IgD-negative memory B cell (primary cell): ENCODE results near the gene BCAS4. TPM values are rescaled to one million over a fixed set of nuclear protein-coding genes. Genes with fewer than 3 reads are reported as not detected.
"Not testable (repeated sequence)": the region's sequence is repeated elsewhere in the genome, so short reads cannot be mapped to it uniquely, and the experiment has no call there.

ENCODE experiments used
- H3K27ac Mint-ChIP-seq, 3 donors: one replicate each; pipeline ENCODE4 v1.8.0; 2020 to 2022; ENCODE audit warnings: mild to moderate bottlenecking in 3 of 3, mixed read lengths in 3 of 3, moderate library complexity in 1 of 3
- H3K27me3 Mint-ChIP-seq: one replicate; pipeline ENCODE4 v1.8.0; 2021; ENCODE audit warnings: mixed read lengths
- H3K36me3 Mint-ChIP-seq: one replicate; pipeline ENCODE4 v1.8.0; 2020; ENCODE audit warnings: mild to moderate bottlenecking, mixed read lengths
- H3K4me1 Mint-ChIP-seq, 3 donors: one replicate each; pipeline ENCODE4 v1.8.0; 2020 to 2022; ENCODE audit warnings: mixed read lengths in 3 of 3, mild to moderate bottlenecking in 1 of 3
- H3K4me3 Mint-ChIP-seq, 4 donors: one replicate each; pipeline ENCODE4 v1.8.0; 2020 to 2022; ENCODE audit warnings: mild to moderate bottlenecking in 4 of 4, mixed read lengths in 4 of 4, moderate library complexity in 3 of 4
- H3K9me3 Mint-ChIP-seq, 3 donors: one replicate each; pipeline ENCODE4 v1.8.0; 2020 to 2021; ENCODE audit warnings: mixed read lengths in 3 of 3, mild to moderate bottlenecking in 1 of 3
- polyA plus RNA-seq: library from polyadenylated mRNA; unstranded; fragments of 300-500 nt; fragmentation: Illumina TruSeq; gene quantifications from one replicate; pipeline ENCODE4 v1.2.3, GENCODE V29; 2021

Gene BCAS4
- polyA plus RNA-seq, 1 donor from 2014 or later: 118 TPM

- not testable (repeated sequence) for H3K36me3 Mint-ChIP-seq, H3K27me3 Mint-ChIP-seq, H3K4me3 Mint-ChIP-seq, H3K27ac Mint-ChIP-seq, H3K4me1 Mint-ChIP-seq, H3K9me3 Mint-ChIP-seq
These were observed 31.1 kb upstream of the BCAS4 start for GRCh38 chr20:50763550-50764458.

- not testable (repeated sequence) for H3K4me3 Mint-ChIP-seq, H3K27ac Mint-ChIP-seq, H3K4me1 Mint-ChIP-seq, H3K27me3 Mint-ChIP-seq, H3K9me3 Mint-ChIP-seq, H3K36me3 Mint-ChIP-seq
These were observed 29.6 kb upstream of the BCAS4 start for GRCh38 chr20:50765251-50765650.

- Mint-ChIP-seq H3K27ac (no peak overlapping the region), H3K4me1 (no peaks in the 10 kb centered on the region), H3K4me3 (no peak overlapping the region), H3K9me3 (no peaks in the 10 kb centered on the region), H3K36me3 (no peaks in the 10 kb centered on the region), H3K27me3 (peaks cover 7% of the 10 kb centered on the region)
These were observed 29.2 kb upstream of the BCAS4 start for GRCh38 chr20:50765674-50766073.

- H3K4me3 Mint-ChIP-seq, H3K9me3 Mint-ChIP-seq, H3K27me3 Mint-ChIP-seq, H3K4me1 Mint-ChIP-seq, H3K27ac Mint-ChIP-seq, H3K36me3 Mint-ChIP-seq: not testable (repeated sequence)
These were observed 27.7 kb upstream of the BCAS4 start for GRCh38 chr20:50766955-50767809.

- H3K36me3 Mint-ChIP-seq, H3K9me3 Mint-ChIP-seq, H3K27ac Mint-ChIP-seq, H3K27me3 Mint-ChIP-seq, H3K4me3 Mint-ChIP-seq, H3K4me1 Mint-ChIP-seq: not testable (repeated sequence)
These were observed 25.9 kb upstream of the BCAS4 start for GRCh38 chr20:50768991-50769390.

GRCh38 chr20:50769551-50770085 is 25.2 kb upstream of the BCAS4 start:
- H3K27me3 Mint-ChIP-seq, H3K4me3 Mint-ChIP-seq, H3K4me1 Mint-ChIP-seq, H3K9me3 Mint-ChIP-seq, H3K36me3 Mint-ChIP-seq, H3K27ac Mint-ChIP-seq: not testable (repeated sequence)

- H3K27ac Mint-ChIP-seq: peak overlapping the region in 1 of 3 donors; percentile 39
- not testable (repeated sequence) for H3K36me3 Mint-ChIP-seq, H3K27me3 Mint-ChIP-seq, H3K4me3 Mint-ChIP-seq, H3K9me3 Mint-ChIP-seq, H3K4me1 Mint-ChIP-seq
These were observed 23.3 kb upstream of the BCAS4 start for GRCh38 chr20:50771419-50772080.

- Mint-ChIP-seq H3K27me3 (peaks cover 3% of the 10 kb centered on the region), H3K4me3 (no peak overlapping the region), H3K4me1 (no peaks in the 10 kb centered on the region), H3K27ac (no peak overlapping the region), H3K9me3 (no peaks in the 10 kb centered on the region), H3K36me3 (peaks cover 2% of the 10 kb centered on the region)
These were observed 22.3 kb upstream of the BCAS4 start for GRCh38 chr20:50772420-50773185.

GRCh38 chr20:50774515-50774914 is 20.3 kb upstream of the BCAS4 start:
- Mint-ChIP-seq H3K4me1 (no peaks in the 10 kb centered on the region), H3K27ac (no peak overlapping the region), H3K27me3 (no peaks in the 10 kb centered on the region), H3K9me3 (no peaks in the 10 kb centered on the region), H3K4me3 (no peak overlapping the region), H3K36me3 (peaks cover 2% of the 10 kb centered on the region)

- peaks cover 2% of the 10 kb centered on the region for H3K27me3 Mint-ChIP-seq
- H3K4me3 Mint-ChIP-seq: no peak overlapping the region
- no peak overlapping the region for H3K27ac Mint-ChIP-seq
- H3K9me3 Mint-ChIP-seq: no peaks in the 10 kb centered on the region
- peaks cover 2% of the 10 kb centered on the region for H3K36me3 Mint-ChIP-seq
- H3K4me1 Mint-ChIP-seq: no peaks in the 10 kb centered on the region
These were observed 18.6 kb upstream of the BCAS4 start for GRCh38 chr20:50776122-50776817.

- H3K27ac Mint-ChIP-seq: no peak overlapping the region
- peaks cover 6% of the 10 kb centered on the region for H3K27me3 Mint-ChIP-seq
- no peak overlapping the region for H3K4me3 Mint-ChIP-seq
- H3K36me3 Mint-ChIP-seq: peaks cover under 1% of the 10 kb centered on the region
- no peaks in the 10 kb centered on the region for H3K4me1 Mint-ChIP-seq
- no peaks in the 10 kb centered on the region for H3K9me3 Mint-ChIP-seq
These were observed 17.5 kb upstream of the BCAS4 start for GRCh38 chr20:50777373-50777772.

GRCh38 chr20:50778994-50779393 is 15.9 kb upstream of the BCAS4 start:
- H3K4me1 Mint-ChIP-seq, H3K27me3 Mint-ChIP-seq, H3K36me3 Mint-ChIP-seq, H3K27ac Mint-ChIP-seq, H3K9me3 Mint-ChIP-seq, H3K4me3 Mint-ChIP-seq: not testable (repeated sequence)

- Mint-ChIP-seq H3K4me1 (peaks cover 0 to 3% (median 0%) of the 10 kb centered on the region in 3 donors), H3K4me3 (no peak overlapping the region), H3K27me3 (peaks cover 9% of the 10 kb centered on the region), H3K27ac (no peak overlapping the region), H3K36me3 (no peaks in the 10 kb centered on the region), H3K9me3 (no peaks in the 10 kb centered on the region)
These were observed 11.5 kb upstream of the BCAS4 start for GRCh38 chr20:50783390-50783789.

- H3K4me3 Mint-ChIP-seq: no peak overlapping the region
- peaks cover 0 to 3% (median 0%) of the 10 kb centered on the region in 3 donors for H3K4me1 Mint-ChIP-seq
- H3K9me3 Mint-ChIP-seq: no peaks in the 10 kb centered on the region
These were observed 11.0 kb upstream of the BCAS4 start for GRCh38 chr20:50783903-50784302.

More at GRCh38 chr20:50783903-50784302, 11.0 kb upstream of the BCAS4 start:
- Mint-ChIP-seq H3K36me3 (no peaks in the 10 kb centered on the region), H3K27ac (no peak overlapping the region), H3K27me3 (peaks cover 9% of the 10 kb centered on the region)
